HCT116 (cell line): ENCODE results near the gene TNIK. TPM values are rescaled to one million over a fixed set of nuclear protein-coding genes. Genes with fewer than 3 reads are reported as not detected.

Experiments used
- ATAC-seq: fragments of 200-7000 bp; cut with Tn5 transposase; 2 replicates; pipeline ENCODE4 v1.9.1; 2020; ENCODE audit warnings: mild to moderate bottlenecking, moderate library complexity
- BruUV-seq: library from RNA; stranded (reverse); fragments of 400-500 nt; replicated peaks from 2 replicates; lab custom pipeline; 2021; lab: Mats Ljungman, UMichigan
- CTCF ChIA-PET: fragments of 300-600 bp; sonication (Branson Sonifier 250); formaldehyde crosslinking; loops from one replicate; lab custom pipeline; 2021; ENCODE audit warnings: antibody characterized with exemption; lab: Charles Lee
- POLR2A ChIA-PET: fragments of 300-600, 350-600 bp; sonication (Branson Sonifier 250); formaldehyde crosslinking; loops from one replicate; lab custom pipeline; 2021; ENCODE audit warnings: antibody characterized with exemption; lab: Charles Lee
- RAD21 ChIA-PET, 2 experiments: fragments of 300-600 bp; sonication (Branson Sonifier 250); formaldehyde crosslinking; loops; one replicate each; lab custom pipeline; 2023; ENCODE audit warnings: low total read pairs in 2 of 2; ENCODE audit not compliant: uncharacterized antibody in 2 of 2, unreplicated experiment in 2 of 2, low non-redundant PET in 1 of 2; lab: Charles Lee
- DNase-seq: peaks from one replicate; pipeline ENCODE4 v3.0.0-alpha.2; 2010; ENCODE audit warnings: low read depth, low spot score
- H2AFZ ChIP-seq: fragments of 200-600 bp; shearing (Covaris generic), sonication (generic); 2 replicates; pipeline ENCODE4 v1.6.1; 2017; ENCODE audit warnings: low read depth, mixed run types, mixed read lengths, antibody characterized with exemption, low read length; ENCODE audit not compliant: poor library complexity, severe bottlenecking
- H3K27ac ChIP-seq: 2 replicates; pipeline ENCODE4 v1.5.1; 2012; ENCODE audit warnings: low read depth, low read length
- H3K27me3 ChIP-seq: fragments of 200-600 bp; sonication (generic); 2 replicates; pipeline ENCODE4 v1.6.1; 2016; ENCODE audit warnings: mixed run types, low read length, mixed read lengths; ENCODE audit not compliant: insufficient read depth
- H3K36me3 ChIP-seq, 2 experiments: fragments of 200-500 bp in 1 of 2; fragments of 200-600 bp in 1 of 2; sonication (Bioruptor generic) in 1 of 2; sonication (generic) in 1 of 2; 2 replicates each; pipeline versions ENCODE4 v1.5.1 to v1.6.1; 2014 to 2016; ENCODE audit warnings: low read length in 2 of 2, inconsistent platforms in 1 of 2, mixed read lengths in 1 of 2, mixed run types in 1 of 2; ENCODE audit not compliant: insufficient read depth in 2 of 2, control insufficient read depth in 1 of 2
- H3K4me1 ChIP-seq, 2 experiments: fragments of 200-600 bp in 1 of 2; sonication (generic) in 1 of 2; 2 replicates each; pipeline versions ENCODE4 v1.5.1 to v1.6.1; 2012 to 2017; ENCODE audit warnings: low read length in 2 of 2, inconsistent platforms in 1 of 2, mild to moderate bottlenecking in 1 of 2, mixed read lengths in 1 of 2, mixed run types in 1 of 2, moderate library complexity in 1 of 2; ENCODE audit not compliant: insufficient read depth in 2 of 2, control insufficient read depth in 1 of 2
- H3K4me2 ChIP-seq: fragments of 200-600 bp; sonication (generic); 2 replicates; pipeline ENCODE4 v1.6.1; 2017; ENCODE audit warnings: mixed run types, low read length, mixed read lengths
- H3K4me3 ChIP-seq, 2 experiments: fragments of 200-600 bp in 1 of 2; sonication (generic) in 1 of 2; replicated peaks in 1 of 2; 2 replicates each; pipeline ENCODE4 v1.5.1; 2011 to 2016; ENCODE audit warnings: low read length in 2 of 2, control low read depth in 1 of 2, low read depth in 1 of 2, mild to moderate bottlenecking in 1 of 2, mixed read lengths in 1 of 2, mixed run types in 1 of 2
- H3K79me2 ChIP-seq: fragments of 200-600 bp; sonication (generic); 2 replicates; pipeline ENCODE4 v1.6.1; 2017; ENCODE audit warnings: mild to moderate bottlenecking, mixed run types, low read length, moderate library complexity, mixed read lengths; ENCODE audit not compliant: insufficient read depth
- H3K9ac ChIP-seq: fragments of 200-600 bp; sonication (generic); 2 replicates; pipeline ENCODE4 v1.6.1; 2016; ENCODE audit warnings: low read length, mixed read lengths
- H3K9me2 ChIP-seq: fragments of 200-600 bp; sonication (generic), shearing (Covaris generic); 2 replicates; pipeline ENCODE4 v1.6.1; 2017; ENCODE audit warnings: mixed run types, mild to moderate bottlenecking, moderate library complexity; ENCODE audit not compliant: insufficient read depth
- H3K9me3 ChIP-seq, 2 experiments: fragments of 200-500 bp in 1 of 2; fragments of 200-600 bp in 1 of 2; sonication (Bioruptor generic) in 1 of 2; sonication (generic) in 1 of 2; 2 replicates each; pipeline ENCODE4 v1.6.1; 2014 to 2017; ENCODE audit warnings: low read length in 2 of 2, mixed read lengths in 2 of 2, inconsistent platforms in 1 of 2, low read depth in 1 of 2, mild to moderate bottlenecking in 1 of 2, mixed run types in 1 of 2, moderate library complexity in 1 of 2; ENCODE audit not compliant: control insufficient read depth in 1 of 2, insufficient read depth in 1 of 2
- H4K20me1 ChIP-seq: fragments of 200-600 bp; sonication (generic), shearing (Covaris generic); 2 replicates; pipeline ENCODE4 v1.6.1; 2017; ENCODE audit warnings: mixed run types, mild to moderate bottlenecking, moderate library complexity; ENCODE audit not compliant: insufficient read depth
- CBX3 ChIP-seq: IDR thresholded peaks from 2 replicates; pipeline ENCODE4 v1.6.1; 2012; ENCODE audit warnings: low read depth
- CEBPB ChIP-seq: IDR thresholded peaks from 2 replicates; pipeline ENCODE4 v1.6.1; 2012; ENCODE audit warnings: low read depth
- EGR1 ChIP-seq: IDR thresholded peaks from 2 replicates; pipeline ENCODE4 v1.6.1; 2012; ENCODE audit warnings: low read depth
- ELF1 ChIP-seq: IDR thresholded peaks from 2 replicates; pipeline ENCODE4 v1.6.1; 2012; ENCODE audit warnings: low read depth, borderline replicate concordance
- EZH2 ChIP-seq: fragments of 200-600 bp; sonication (generic); IDR thresholded peaks from 2 replicates; pipeline ENCODE4 v1.6.1; 2017; ENCODE audit warnings: antibody characterized with exemption, mixed run types
- EZH2phosphoT487 ChIP-seq: fragments of 200-600 bp; IDR thresholded peaks from 2 replicates; pipeline ENCODE4 v1.6.1; 2018; ENCODE audit warnings: antibody characterized with exemption, borderline replicate concordance
- FOSL1 ChIP-seq: IDR thresholded peaks from 2 replicates; pipeline ENCODE4 v1.6.1; 2012; ENCODE audit warnings: low read depth
- JUND ChIP-seq: IDR thresholded peaks from 2 replicates; pipeline ENCODE4 v1.6.1; 2012
- POLR2A ChIP-seq: IDR thresholded peaks from 2 replicates; pipeline ENCODE4 v1.7.0; 2011; ENCODE audit warnings: borderline replicate concordance; ENCODE audit not compliant: insufficient read depth, insufficient read length; ENCODE audit errors: extremely low read depth
- POLR2AphosphoS5 ChIP-seq: IDR thresholded peaks from 2 replicates; pipeline ENCODE4 v1.6.1; 2011; ENCODE audit warnings: mild to moderate bottlenecking, low read depth, low read length, moderate library complexity
- RAD21 ChIP-seq: IDR thresholded peaks from 2 replicates; pipeline ENCODE4 v1.6.1; 2012; ENCODE audit warnings: low read depth, mild to moderate bottlenecking
- REST ChIP-seq: IDR thresholded peaks from 2 replicates; pipeline ENCODE4 v1.6.1; 2012; ENCODE audit warnings: low read depth
- SIN3A ChIP-seq: IDR thresholded peaks from 2 replicates; pipeline ENCODE4 v1.6.1; 2012; ENCODE audit warnings: low read depth
- SP1 ChIP-seq: IDR thresholded peaks from 2 replicates; pipeline ENCODE4 v1.6.1; 2012; ENCODE audit warnings: low read depth
- SRF ChIP-seq: IDR thresholded peaks from 2 replicates; pipeline ENCODE4 v1.6.1; 2012; ENCODE audit warnings: low read depth
- TCF7L2 ChIP-seq: IDR thresholded peaks from 2 replicates; pipeline ENCODE4 v1.7.0; 2011; ENCODE audit warnings: borderline replicate concordance, inconsistent platforms; ENCODE audit not compliant: insufficient read depth, insufficient read length; ENCODE audit errors: extremely low read depth
- YY1 ChIP-seq: IDR thresholded peaks from 2 replicates; pipeline ENCODE4 v1.6.1; 2011; ENCODE audit warnings: low read length, low read depth, moderate library complexity, mild to moderate bottlenecking; ENCODE audit not compliant: insufficient replicate concordance; ENCODE audit errors: extremely low read depth
- ZNF274 ChIP-seq: fragments of 200-500 bp; sonication (Bioruptor generic); IDR thresholded peaks from 2 replicates; pipeline ENCODE4 v1.6.1; 2014; ENCODE audit warnings: mild to moderate bottlenecking, low read depth, low read length, inconsistent platforms
- intact Hi-C: fragments of 100-400 bp; cut with micrococcal nuclease; formaldehyde crosslinking; loops from 2 replicates; pipeline ENCODE4 v1.10.0; 2022
- total RNA-seq: library from RNA; stranded (reverse); gene quantifications from one replicate; pipeline ENCODE4 v1.2.1, GENCODE V29; 2021; ENCODE audit not compliant: unreplicated experiment
- TF ChIP-seq, protein P1 (sequence below): IDR thresholded peaks from 2 replicates; pipeline ENCODE4 v1.6.1; 2012

Gene TNIK
- total RNA-seq, 1 experiment from 2014 or later, result 24.1 TPM

DNA sequence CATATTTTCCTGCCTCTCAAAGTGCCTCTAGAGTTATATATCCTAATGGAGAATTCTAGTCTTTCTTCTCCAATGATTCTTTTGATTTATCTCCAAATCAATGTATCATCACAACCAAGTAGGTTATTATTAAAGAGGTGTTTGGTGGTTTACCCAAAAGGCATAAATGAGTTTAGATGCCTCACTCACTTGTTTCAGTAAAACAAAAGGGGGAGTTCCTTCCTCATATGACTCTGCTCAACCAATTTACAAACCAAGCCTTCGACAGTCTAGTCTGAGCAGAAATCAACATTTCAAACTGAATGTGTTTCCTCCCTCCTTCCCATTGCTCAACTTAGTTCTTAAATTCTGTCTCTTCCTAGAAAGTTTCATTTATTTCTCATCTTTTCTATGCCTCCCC is 116.5 kb downstream of the TNIK start:
- no peak overlapping the region for H2AFZ ChIP-seq
- no peak overlapping the region for H3K9ac ChIP-seq
- H3K27me3 ChIP-seq, result no peaks in the 10 kb centered on the region
- no peaks in the 10 kb centered on the region for H3K36me3 ChIP-seq
- ChIA-PET CTCF (no interaction called here), RAD21 (no interaction called here)
- DNase-seq, result no peak
- TF ChIP-seq SIN3A (no peak), RAD21 (no peak), SRF (no peak), YY1 (no peak), EZH2 (no peak), FOSL1 (no peak), JUND (no peak), EZH2phosphoT487 (no peak), ZNF274 (no peak), CEBPB (no peak)
- TF ChIP-seq, protein P1, sequence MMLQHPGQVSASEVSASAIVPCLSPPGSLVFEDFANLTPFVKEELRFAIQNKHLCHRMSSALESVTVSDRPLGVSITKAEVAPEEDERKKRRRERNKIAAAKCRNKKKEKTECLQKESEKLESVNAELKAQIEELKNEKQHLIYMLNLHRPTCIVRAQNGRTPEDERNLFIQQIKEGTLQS, result no peak
- TF ChIP-seq, all 23 proteins: peak for 0
- peaks cover 12 to 15% of the 10 kb centered on the region in 2 experiments for H3K4me1 ChIP-seq
- H3K4me3 ChIP-seq, result no peak overlapping the region
- no TSS peak for BruUV-seq
- H3K4me2 ChIP-seq, result no peak overlapping the region
- H3K9me2 ChIP-seq, result no peaks in the 10 kb centered on the region
- ATAC-seq, result no peak
- no peaks in the 10 kb centered on the region for H4K20me1 ChIP-seq
- no peaks in the 10 kb centered on the region for H3K79me2 ChIP-seq
- POLR2A ChIA-PET, result no interaction called here
- H3K27ac ChIP-seq, result no peak overlapping the region
- intact Hi-C loops, result no loop called here
- H3K9me3 ChIP-seq, result no peaks in the 10 kb centered on the region

- ChIA-PET POLR2A (no interaction called here), CTCF (no interaction called here), RAD21 (no interaction called here)
- Histone ChIP-seq H3K9me2 (no peaks in the 10 kb centered on the region), H3K4me1 (peaks cover 8 to 12% of the 10 kb centered on the region in 2 experiments), H3K4me3 (no peak overlapping the region), H3K36me3 (no peaks in the 10 kb centered on the region), H3K4me2 (no peak overlapping the region), H3K27ac (no peak overlapping the region), H3K27me3 (no peaks in the 10 kb centered on the region), H4K20me1 (no peaks in the 10 kb centered on the region), H2AFZ (no peak overlapping the region), H3K9ac (no peak overlapping the region), H3K9me3 (no peaks in the 10 kb centered on the region), H3K79me2 (no peaks in the 10 kb centered on the region)
- DNase-seq (no peak), ATAC-seq (no peak)
- no TSS peak for BruUV-seq
- intact Hi-C loops, result no loop called here
- no peak for TF ChIP-seq EZH2phosphoT487
- no peak for TF ChIP-seq POLR2A
- TF ChIP-seq EGR1, result no peak
- TF ChIP-seq TCF7L2, result no peak
- no peak for TF ChIP-seq ELF1
- no peak for TF ChIP-seq FOSL1
- no peak for TF ChIP-seq JUND
- TF ChIP-seq CBX3, result no peak
- TF ChIP-seq SRF, result no peak
- no peak for TF ChIP-seq SIN3A
- TF ChIP-seq POLR2AphosphoS5, result no peak
- no peak for TF ChIP-seq SP1
- TF ChIP-seq CEBPB, result no peak
- TF ChIP-seq REST, result no peak
- TF ChIP-seq ZNF274, result no peak
Measured at GRCh38 chr3:171342783-171343420, 117.3 kb downstream of the TNIK start.
